Activated naive CD8-positive, alpha-beta T cell treated with anti-CD3 and anti-CD28 coated beads for 36 hours (primary cell): ENCODE measurements around the gene SPATA2L. TPM values are rescaled to one million over a fixed set of nuclear protein-coding genes. Genes with fewer than 3 reads are reported as not detected.

Source experiments
- total RNA-seq, 2 experiments: library from RNA; stranded (reverse); gene quantifications; one replicate each; pipeline ENCODE4 v1.2.3, GENCODE V29; 2021

SPATA2L gene
- total RNA-seq, 2 experiments from 2014 or later, result 3.2 to 3.3 TPM

Other genes starting within 250 kb of the SPATA2L start
- gene ANKRD11, start 211.1 kb downstream of the SPATA2L start, total RNA-seq, result 100 to 1,000 TPM; 129 to 142 TPM
- 10 to 100 TPM; 63.1 to 76.7 TPM for gene SPG7, start 193.3 kb downstream of the SPATA2L start, total RNA-seq
- gene RPL13, start 141.0 kb downstream of the SPATA2L start, total RNA-seq, result 1,000 to 10,000 TPM; 2,814 to 2,845 TPM
- 1 to 10 TPM; 5.7 to 6.0 TPM for gene CPNE7, start 125.9 kb downstream of the SPATA2L start, total RNA-seq
- under 1 TPM in 1 of 2 experiments, not detected in 1; 0.16 TPM for gene DPEP1, start 88.1 kb downstream of the SPATA2L start, total RNA-seq
- gene CHMP1A, start 44.0 kb downstream of the SPATA2L start, total RNA-seq, result 10 to 100 TPM; 70.7 to 73.9 TPM
- gene SPATA33, start 43.9 kb downstream of the SPATA2L start, total RNA-seq, result 10 to 100 TPM in 1 of 2 experiments, 1 to 10 TPM in 1; 7.0 to 10.2 TPM
- 10 to 100 TPM; 72.9 to 77.0 TPM for gene CDK10, start 15.0 kb downstream of the SPATA2L start, total RNA-seq
- gene VPS9D1, start 19.2 kb upstream of the SPATA2L start, total RNA-seq, result 1 to 10 TPM; 1.6 TPM
- gene ZNF276, start 19.8 kb upstream of the SPATA2L start, total RNA-seq, result 10 to 100 TPM; 24.7 to 24.9 TPM
- 10 to 100 TPM; 79.7 to 88.2 TPM for gene FANCA, start 114.9 kb upstream of the SPATA2L start, total RNA-seq
- under 1 TPM; 0.14 to 0.52 TPM for gene SPIRE2, start 126.8 kb upstream of the SPATA2L start, total RNA-seq
- 100 to 1,000 TPM; 126 to 127 TPM for gene TCF25, start 171.9 kb upstream of the SPATA2L start, total RNA-seq
- 1 to 10 TPM; 1.4 TPM for gene MC1R, start 217.2 kb upstream of the SPATA2L start, total RNA-seq
- not detected for gene TUBB3, start 221.6 kb upstream of the SPATA2L start, total RNA-seq
- 10 to 100 TPM; 21.1 to 22.0 TPM for gene DEF8, start 247.1 kb upstream of the SPATA2L start, total RNA-seq